Stimulated activated CD4-positive, alpha-beta T cell treated with anti-CD3 and anti-CD28 coated beads, Interleukin-1b, Interleukin-23, amount 100 ng/mL, for 48 hours (primary cell): Measurements from ENCODE around the gene MORF4L1.
"Not testable (repeated sequence)": the region's sequence is repeated elsewhere in the genome, so short reads cannot be mapped to it uniquely, and the experiment has no call there.

ENCODE experiments used
- DNase-seq: peaks from one replicate; pipeline ENCODE4 v3.0.0-alpha.2; 2020

The MORF4L1 gene

GRCh38 chr15:78872155-78872971 is at the start of gene MORF4L1:
MORF4L1 (plus strand) TSS chr15:78872890; CDS start chr15:78873018, 128 bp downstream.
- DNase-seq = peak; percentile 96

GRCh38 chr15:78828920-78829319 is 43.8 kb upstream of the MORF4L1 start:
- DNase-seq = no peak

- DNase-seq = no peak
These were observed 42.0 kb upstream of the MORF4L1 start for GRCh38 chr15:78830514-78831228.

- no peak for DNase-seq
These were observed 41.2 kb upstream of the MORF4L1 start for GRCh38 chr15:78831229-78832207.

- no peak for DNase-seq
These were observed 36.4 kb upstream of the MORF4L1 start for GRCh38 chr15:78836333-78836732.

GRCh38 chr15:78837131-78837530 is 35.6 kb upstream of the MORF4L1 start:
- DNase-seq = no peak

GRCh38 chr15:78837543-78837942 is 35.1 kb upstream of the MORF4L1 start:
- no peak for DNase-seq

GRCh38 chr15:78838489-78838888 is 34.2 kb upstream of the MORF4L1 start:
- DNase-seq = no peak

- not testable (repeated sequence) for DNase-seq
These were observed 33.5 kb upstream of the MORF4L1 start for GRCh38 chr15:78839151-78839550.

- no peak for DNase-seq
These were observed 31.9 kb upstream of the MORF4L1 start for GRCh38 chr15:78840661-78841375.

GRCh38 chr15:78841376-78841706 is 31.3 kb upstream of the MORF4L1 start:
- no peak for DNase-seq

- DNase-seq = no peak
These were observed 30.8 kb upstream of the MORF4L1 start for GRCh38 chr15:78841891-78842290.

- DNase-seq = no peak
These were observed 30.2 kb upstream of the MORF4L1 start for GRCh38 chr15:78842519-78842918.

- DNase-seq = not testable (repeated sequence)
These were observed 25.8 kb upstream of the MORF4L1 start for GRCh38 chr15:78846906-78847305.

GRCh38 chr15:78847387-78847906 is 25.2 kb upstream of the MORF4L1 start:
- DNase-seq = not testable (repeated sequence)

GRCh38 chr15:78850352-78850751 is 22.3 kb upstream of the MORF4L1 start:
- DNase-seq = no peak

- no peak for DNase-seq
These were observed 21.5 kb upstream of the MORF4L1 start for GRCh38 chr15:78850941-78851755.

GRCh38 chr15:78853500-78853899 is 19.2 kb upstream of the MORF4L1 start:
- DNase-seq = no peak

- DNase-seq = no peak
These were observed 17.8 kb upstream of the MORF4L1 start for GRCh38 chr15:78854833-78855372.

- no peak for DNase-seq
These were observed 16.9 kb upstream of the MORF4L1 start for GRCh38 chr15:78855746-78856145.
